GM21515 (cell line): Measurements from ENCODE around the gene CDK11A.

Source experiments
- ATAC-seq: cut with Tn5 transposase; IDR thresholded peaks from one replicate; pipeline ENCODE4 v1.9.1; 2021; ENCODE audit not compliant: unreplicated experiment

CDK11A gene

DNA sequence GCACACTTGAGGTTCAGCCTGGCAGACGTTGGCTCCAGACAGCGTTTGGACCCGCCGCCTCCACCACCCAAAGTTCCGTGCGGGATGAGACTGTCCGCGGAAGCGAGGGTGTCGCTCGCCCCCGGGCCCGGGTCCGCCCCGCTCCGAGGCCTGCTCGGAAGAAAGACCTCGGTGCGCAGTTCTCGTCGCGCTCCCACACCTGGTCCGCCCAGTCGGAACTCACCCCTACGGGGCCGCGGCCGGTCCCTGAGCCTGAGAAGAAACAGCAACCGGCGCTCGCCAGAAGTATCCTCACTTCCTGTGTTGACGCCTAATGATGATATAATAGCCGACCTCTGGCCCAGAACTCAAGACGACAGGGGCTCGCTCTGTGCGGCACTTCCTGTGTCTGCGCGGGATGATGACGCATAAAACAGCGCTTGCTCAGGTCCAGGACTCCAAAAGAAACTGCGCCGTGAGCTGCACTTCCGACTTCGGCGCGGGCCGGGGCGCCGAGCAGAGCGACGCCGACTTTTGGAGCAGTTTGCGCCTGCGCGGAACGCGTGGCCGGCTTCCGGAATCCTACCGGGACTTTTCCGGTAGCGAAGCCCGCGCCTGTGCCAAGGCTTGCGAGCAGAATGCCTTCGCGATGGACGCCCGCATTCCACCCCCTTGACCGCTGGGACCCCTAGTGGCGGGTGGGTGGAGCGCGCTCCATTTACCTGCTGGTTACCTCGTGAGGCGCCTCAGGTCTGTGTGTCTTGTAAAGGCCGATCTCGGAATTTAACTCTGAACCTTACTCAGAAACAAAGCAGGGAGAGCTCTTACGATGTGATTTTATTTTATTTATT, at the start of gene CDK11A:
Gene CDK11A (minus strand): TSS at position 323 of the 830 bp plus-strand sequence. CDS start 1,539 bp downstream, outside the sequence.
- peak; percentile 92 for ATAC-seq

DNA sequence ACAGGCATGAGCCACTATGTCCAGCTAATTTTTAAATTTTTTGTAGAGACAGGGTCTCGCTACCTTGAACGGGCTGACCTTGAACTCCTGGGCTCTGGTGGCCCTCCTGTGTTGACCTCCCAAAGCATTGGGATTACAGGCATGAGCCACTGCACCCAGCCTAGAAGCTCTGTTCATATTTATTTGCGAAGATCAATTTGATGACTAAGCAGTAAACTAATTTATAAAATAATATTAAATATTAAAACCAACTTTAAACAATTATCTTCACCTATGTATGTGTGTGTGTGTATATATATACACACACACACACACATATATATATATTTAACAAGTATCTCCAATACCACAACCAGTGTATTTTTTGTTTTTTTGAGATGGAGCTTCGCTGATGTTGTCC, 49.7 kb upstream of the CDK11A start:
- ATAC-seq = no peak

DNA sequence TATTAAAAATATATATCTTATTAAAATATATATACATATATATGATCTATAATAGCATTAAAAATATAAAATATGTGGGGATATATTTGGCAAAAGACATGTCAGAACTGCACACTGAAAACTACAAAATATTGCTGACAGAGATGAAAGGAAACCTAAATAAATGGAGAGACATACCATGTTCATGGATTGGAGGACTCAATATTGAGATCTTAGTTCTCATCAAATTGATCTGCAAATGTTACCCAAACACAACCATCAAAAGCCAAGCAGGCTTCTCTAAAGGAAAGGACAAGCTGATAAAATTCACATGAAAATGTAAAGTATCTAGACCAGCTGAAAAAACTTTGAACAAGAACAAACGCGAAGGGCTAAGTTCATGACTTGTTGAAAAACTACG, 46.9 kb upstream of the CDK11A start:
- ATAC-seq = no peak

DNA sequence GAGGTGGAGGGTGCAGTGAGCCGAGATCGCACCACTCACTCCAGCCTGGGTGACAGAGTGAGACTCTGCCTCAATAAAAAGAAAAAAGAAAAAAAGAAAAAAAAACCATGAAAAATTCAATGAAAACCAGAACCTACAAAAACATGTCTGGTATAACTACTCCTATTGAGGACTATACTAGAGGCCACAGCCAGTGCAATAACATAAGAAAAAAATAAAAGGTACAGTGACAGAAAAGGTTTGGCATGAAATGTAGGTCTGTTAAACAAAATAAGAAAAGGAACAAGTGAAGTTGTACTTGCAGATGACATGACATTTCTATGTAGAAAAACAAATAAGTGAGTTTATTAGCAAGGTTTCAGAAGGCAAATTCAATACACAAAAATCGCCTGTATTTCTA, 45.9 kb upstream of the CDK11A start:
- no peak for ATAC-seq

DNA sequence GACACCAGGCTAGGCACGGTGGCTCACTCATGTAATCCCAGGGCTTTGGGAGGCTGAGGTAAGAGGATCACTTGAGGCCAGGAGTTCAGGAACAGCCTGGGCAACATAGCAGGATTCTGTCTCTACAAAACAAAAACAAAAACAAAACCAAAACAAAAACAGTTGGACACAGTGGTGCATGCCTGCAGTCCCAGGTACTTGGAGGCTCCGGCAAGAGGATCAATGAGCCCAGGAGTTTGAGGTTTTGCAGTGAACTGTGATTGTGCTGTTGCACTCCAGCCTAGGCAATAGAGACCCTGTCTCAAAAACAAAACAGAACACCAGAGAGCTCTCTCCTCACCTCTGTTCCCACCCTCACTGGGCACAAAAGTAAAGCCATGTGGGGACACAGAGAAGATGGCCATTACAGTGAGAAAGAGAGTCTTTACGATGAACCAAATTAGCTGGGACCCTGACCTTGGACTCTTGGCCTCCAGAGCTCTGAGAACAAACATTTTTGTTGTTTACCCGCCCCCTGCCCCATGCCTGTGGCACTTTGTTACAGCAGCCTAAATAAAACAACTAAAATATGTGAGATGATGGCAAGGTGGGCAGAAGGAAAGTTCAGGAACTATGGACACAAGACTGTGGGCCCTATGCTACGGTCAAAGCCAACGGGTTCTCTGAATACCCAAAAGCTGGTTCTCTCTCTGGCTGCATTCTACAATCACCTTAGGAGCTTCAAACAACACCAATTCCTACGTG, 44.3 kb upstream of the CDK11A start:
- ATAC-seq = no peak

DNA sequence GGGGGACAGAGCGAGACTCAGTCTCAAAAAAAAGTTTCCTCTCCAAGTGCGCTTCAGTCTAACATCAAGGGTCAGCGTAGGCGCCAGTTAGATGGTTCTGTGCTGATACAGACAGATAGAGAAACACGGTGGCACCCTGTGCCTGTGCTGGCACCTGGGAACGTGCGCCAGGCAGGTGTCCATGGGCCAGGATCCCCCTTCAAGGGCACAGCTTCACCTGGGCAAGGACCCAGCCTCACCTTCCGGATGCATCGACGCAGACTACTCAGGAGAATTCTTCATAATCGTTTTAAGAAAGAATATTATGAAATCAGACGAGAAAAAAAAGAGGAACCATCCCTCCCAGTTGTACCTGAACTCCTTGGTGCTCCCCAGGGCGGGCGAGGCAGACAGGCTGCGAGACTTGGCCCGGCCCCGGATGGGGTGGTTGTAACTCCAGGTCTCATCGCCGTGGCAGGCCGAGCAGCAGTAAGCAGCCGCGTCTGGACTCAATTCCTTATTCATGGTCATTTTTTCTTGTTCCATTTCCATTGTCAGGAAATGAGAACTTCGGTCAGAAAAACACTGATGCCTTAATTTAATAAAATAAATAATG, 40.8 kb upstream of the CDK11A start:
- ATAC-seq = no peak

DNA sequence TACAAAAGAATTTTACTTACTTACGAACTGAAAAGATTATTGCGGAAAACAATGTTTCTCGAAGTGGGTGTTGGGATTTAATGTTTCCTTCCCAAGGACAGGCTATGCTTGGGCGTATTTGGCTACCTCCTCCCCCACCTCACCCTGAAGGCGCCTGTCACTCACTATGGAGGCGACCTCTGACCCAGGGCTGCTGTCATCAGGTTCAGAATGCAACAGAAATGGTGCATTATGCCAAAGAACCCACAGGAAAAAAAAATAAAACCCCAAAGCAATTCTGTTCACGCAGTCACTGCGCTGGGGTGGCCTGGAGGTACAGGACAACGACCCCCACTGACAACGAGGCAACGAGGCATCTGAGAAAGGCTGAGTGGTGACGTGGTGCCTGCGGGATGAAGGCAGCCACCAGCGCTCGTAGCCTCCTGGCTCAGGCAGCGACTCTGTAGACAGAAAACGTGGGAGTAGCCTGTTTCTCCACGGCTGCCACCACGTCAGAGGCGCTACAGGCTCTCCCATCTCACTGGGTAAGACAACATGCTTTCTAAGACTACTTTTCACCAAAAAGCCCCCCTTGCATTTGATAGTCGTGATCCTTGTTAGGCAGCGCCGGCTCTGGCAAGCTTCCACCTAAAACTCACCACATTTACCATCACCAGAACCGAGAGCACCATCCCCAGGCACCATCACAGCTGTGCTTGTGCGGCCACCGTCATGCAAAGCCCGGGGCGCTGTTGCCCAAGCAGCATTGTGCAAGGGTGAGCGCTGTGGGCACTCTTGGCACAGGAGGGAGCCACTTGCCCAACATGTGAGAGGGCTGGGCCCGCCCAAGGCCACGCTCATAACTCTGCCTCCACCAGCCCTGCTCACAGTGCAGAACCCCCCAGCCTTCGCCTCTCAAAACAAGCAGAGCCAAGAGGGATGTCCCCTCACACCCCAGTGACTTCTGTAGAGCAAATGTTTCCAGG, 39.8 kb upstream of the CDK11A start:
- no peak for ATAC-seq

DNA sequence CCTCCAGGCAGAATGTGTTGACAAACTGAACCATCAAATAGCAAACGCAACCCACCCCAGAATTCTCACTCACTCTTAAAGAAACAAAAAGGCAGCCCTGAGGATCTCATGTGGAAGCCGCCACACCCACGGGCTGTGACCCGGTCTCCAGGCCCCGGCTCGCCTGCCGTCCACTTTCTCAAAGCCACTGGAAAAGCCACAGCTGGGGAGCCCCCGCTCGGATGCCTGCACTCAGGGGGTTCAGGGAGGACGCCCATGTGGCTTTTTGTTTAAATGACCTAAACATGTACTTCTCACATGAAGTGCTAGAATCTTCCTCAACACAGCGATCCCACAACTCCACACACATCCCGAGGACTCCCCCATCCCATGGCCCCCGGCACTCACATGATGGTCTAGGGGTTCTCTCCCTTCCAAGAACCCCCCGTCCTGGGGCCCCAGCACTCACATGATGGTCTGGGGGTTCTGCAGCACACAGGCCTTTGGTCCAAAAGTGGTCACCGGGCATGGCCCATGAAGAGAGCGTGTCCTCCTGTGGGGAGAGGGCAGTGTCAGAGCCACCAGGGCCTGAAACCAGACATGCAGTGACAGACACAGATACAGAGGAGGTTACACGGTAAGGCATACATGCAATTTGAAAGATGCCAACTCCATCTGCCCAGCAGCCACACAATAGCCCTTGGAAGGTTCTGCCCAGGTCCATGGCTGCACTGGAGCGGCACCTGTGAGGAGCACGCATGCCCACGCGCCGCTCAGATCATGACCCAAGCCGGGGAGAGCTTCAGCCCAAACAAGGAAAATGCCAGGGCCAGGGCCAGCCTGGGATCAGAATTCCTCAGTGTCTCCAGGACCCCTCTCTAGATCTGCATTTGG, 37.6 kb upstream of the CDK11A start:
- ATAC-seq = no peak

DNA sequence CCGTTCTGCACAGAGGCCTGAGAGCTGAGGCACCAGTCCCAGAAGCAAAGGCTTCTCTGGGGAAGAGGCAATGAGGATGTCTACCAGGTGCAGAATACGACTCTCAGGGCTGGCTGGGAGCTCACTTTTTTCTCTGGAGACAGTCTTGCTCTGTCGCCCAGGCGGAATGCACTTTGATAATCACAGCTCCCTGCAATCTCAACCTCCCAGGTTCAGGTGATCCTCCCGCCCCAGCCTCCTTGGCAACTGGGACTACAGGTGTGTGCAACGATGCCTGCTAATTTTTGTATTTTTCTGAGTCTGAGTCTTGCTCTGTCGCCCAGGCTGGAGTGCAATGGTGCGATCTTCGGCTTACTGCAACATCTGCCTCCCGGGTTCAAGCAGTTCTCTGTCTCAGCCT, 36.6 kb upstream of the CDK11A start:
- ATAC-seq = no peak

DNA sequence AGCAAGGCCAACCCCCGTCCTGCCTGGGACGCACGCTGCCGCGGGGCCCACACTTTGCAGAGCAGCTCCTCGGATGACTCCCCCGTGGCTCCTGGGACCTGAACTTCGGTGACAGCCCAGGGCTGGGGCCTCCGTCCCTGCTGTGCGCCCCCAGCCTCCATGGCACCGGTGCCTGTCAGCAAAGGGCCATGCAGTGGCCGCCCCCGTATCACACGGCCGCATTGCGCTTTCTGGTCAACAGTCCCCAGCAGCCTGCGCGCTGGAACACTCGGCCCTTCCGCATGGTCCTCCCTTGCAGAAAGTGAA, 36.1 kb upstream of the CDK11A start:
- no peak for ATAC-seq

DNA sequence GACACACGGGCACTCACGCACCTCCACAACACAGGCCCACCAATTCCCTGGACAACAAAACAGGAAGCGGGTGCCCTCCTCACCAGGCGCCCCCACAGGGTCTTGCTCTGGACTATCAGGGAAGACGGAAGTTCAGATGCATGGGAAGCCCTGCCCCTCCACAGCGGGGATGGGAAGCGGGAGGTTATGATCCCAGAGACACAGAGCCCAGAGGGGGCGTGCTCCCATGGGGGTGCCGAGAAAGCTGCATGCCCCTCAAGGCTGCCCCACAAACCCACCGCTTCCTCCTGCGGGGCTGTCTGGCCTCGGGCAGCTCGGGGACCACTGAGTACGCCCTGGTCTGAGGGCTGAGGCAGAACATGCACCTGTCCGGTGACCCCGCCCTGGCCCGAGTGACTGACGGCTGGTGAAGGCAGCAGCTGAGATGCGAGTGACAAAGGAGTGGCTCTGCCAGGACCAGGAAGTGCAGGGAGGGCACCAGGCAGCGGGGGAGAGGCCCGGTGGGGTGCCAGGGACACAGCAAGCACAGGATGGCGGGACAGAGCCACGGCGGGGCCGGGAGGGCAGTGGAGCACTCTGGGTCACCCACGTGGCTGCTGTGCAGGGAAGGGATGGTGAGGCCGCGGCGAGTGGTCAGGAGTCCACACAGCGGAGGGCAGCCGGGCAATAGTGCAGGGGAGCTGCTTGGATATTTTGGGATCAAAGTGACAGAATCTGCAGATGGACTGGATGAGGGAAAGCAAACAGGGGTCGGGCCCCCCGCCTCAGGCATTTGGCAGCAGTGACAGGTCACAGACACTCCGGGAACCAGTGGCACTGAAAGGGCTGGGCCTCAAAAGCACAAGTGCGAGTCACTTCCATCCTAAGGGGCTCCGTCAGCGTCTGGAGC, 35.5 kb upstream of the CDK11A start:
- ATAC-seq = no peak

DNA sequence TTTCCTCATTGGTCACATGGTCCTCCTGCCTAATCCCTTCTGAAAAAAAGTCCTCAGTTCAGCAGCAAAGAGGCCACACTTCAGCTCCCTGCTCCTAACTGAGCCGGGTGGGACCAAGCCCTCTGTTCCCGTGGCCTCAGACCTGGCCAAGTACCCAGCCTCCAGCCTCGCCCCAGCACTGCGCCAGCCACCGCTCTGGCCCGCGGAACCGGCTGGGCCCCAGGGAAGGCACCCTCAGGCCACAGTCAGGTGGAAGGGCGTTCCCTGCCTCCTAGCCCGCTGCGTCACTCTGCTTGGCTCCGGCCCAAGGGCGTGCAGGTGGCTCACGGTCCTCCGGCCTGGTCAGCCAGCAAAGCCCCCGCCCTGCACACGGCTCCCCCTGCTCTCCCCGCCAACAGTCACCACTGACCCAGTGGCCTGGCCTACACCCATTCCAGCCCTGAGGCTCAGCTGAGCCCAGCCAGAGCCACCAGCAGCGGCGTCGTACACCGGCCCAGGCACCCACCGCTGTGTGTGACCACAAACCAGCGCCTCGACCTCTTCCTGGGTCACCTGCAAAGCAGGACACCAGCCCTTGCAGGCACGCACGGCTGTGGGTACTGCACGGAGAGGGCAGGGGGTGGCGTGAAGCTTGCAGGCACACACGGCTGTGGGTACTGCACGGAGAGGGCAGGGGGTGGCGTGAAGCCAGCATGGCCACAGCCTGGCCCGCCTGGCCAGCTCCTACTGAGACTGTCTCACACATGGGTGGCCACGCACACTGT, 34.7 kb upstream of the CDK11A start:
- ATAC-seq = no peak

DNA sequence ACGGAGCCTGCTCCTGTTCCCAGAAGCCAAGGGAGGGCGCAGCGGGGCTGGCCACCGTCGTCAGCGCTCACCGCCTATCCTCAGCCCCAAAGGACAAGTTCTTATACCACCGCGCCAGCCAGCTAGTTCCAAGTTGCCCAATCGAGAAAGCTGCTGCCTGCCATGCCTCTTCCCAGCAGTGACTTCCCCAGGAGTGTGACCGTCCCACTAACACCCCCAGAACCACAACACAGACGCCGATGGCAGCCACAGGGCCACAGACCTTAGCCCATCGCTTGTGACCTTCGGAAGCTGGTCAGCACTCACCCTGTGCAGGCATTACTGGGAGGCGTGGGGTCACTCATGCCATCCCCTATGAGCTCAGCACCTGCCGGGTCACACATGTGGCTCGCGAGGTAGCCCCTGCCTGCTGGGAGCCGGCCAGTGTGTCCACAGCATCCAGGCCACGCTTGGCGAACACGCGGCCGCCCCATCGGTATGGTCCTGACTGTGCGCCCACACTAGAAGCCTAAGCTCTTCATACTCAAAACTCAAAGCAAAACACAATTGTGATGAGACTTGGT, 34.0 kb upstream of the CDK11A start:
- no peak for ATAC-seq

DNA sequence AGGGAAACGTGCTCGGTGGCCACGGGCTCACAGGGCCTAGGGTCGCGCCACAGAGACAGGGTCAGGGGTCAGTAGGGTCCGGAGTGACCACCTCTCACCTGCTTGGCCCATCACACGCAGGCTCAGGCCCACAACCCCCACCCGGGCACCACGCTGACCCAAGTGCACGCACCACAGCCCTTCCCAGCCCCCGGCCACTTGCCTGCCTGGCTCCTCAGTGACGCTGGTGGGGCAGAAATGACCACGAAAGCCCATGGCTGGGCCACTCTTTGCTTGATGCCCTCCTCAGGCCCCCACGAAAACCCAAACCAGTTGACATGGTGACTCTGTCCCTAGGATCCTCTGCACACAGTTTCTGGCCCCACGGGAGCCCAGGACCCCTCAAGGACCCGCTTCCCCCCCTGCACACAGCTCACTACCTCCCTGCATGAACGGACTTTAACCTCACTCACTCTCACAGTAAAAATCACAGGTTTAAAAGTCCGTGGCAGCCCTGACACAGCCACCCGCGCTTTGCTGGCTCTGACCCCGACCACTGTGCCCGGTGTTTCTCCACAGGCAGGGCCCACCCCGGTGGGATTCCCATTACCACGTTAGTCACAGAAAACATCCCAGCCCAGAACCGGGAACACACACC, 33.4 kb upstream of the CDK11A start:
- no peak for ATAC-seq

DNA sequence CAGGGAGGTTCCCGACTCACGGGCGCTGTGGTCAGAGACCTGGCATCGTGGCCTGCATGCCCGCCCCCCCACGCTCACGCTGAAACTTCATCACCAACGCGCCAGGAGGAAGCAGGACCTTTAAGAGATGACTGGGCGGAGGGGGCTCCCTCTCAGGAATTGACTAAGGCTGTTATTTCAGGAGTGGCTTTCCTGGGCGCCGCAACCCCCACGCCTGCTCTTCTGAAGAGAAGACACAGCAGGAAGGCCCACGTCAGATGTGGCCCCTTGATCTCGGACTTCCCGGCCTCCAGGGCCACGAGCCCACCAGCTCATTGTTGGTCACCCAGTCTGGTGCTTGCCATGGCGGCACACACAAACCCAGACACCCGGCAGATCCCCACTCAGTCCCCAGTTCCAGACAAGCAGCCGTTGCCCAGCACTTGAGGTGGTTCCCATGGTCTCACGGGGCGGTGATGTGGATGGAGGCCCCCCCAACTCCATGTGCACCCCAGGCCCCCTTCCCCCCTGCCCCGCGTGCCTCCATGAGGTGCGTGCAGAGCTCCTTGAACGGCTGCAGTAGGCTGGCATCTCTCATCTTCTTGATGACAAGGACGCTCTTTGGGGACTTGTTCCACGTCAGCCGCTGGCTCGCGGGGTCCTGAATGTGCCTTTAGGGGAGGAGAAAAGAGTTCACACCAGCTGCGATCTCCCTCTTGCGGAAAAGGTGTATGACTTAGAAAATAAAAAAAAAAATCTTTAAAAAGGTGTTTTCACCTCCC, 32.7 kb upstream of the CDK11A start:
- no peak for ATAC-seq

DNA sequence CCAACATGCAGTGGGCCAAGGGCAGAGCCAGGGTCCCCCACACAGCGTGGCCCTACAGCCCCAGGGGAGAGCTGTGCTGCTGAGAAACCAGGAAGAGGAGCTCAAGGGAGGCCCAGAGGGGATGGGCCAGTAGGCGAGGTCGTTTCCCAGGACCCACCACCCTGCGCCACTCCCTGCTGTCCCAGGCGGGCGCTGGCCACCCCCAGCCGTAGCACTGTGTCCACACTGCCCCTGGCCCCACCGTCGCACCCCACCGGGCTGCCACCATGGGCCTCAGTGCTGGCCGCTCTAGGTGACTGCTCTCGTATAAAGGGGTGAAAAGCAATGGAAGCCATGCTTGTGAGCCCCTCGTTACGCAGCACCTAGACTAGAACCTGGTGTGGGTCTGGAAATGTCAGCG, 31.7 kb upstream of the CDK11A start:
- no peak for ATAC-seq

DNA sequence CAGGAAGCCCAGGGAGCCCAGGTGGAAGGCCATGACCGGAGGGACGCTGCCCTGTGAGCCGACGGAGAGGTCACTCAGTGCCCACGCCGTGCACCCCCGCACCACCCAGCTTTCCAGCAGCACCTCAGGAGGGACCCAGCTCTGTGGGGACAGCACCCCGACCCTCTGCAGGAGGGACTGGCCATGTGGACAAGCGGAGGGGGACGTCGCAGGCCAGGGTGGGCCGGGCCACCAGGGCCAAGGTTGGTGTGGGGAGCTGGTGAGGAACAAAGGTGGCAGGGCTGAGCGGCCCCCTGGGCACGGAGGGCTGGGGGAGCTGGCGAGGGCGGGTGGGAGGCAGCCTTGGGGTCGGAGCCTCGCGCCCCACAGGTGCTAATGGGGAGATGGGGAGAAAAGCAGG, 31.3 kb upstream of the CDK11A start:
- no peak for ATAC-seq
